Tongue (tissue), 2 donors: ENCODE measurements around the gene PLEKHA7. TPM values are rescaled to one million over a fixed set of nuclear protein-coding genes. Genes with fewer than 3 reads are reported as not detected.

Experiments used
- DNase-seq: peaks from one replicate; pipeline ENCODE4 v3.0.0-alpha.2; 2015
- total RNA-seq: library from RNA; depleted of rRNA; stranded (reverse); fragments of >200 nt; gene quantifications from one replicate; pipeline ENCODE4 v1.2.3, GENCODE V29; 2014

PLEKHA7 gene
- total RNA-seq, 1 donor from 2014 or later = 15.6 TPM

DNA sequence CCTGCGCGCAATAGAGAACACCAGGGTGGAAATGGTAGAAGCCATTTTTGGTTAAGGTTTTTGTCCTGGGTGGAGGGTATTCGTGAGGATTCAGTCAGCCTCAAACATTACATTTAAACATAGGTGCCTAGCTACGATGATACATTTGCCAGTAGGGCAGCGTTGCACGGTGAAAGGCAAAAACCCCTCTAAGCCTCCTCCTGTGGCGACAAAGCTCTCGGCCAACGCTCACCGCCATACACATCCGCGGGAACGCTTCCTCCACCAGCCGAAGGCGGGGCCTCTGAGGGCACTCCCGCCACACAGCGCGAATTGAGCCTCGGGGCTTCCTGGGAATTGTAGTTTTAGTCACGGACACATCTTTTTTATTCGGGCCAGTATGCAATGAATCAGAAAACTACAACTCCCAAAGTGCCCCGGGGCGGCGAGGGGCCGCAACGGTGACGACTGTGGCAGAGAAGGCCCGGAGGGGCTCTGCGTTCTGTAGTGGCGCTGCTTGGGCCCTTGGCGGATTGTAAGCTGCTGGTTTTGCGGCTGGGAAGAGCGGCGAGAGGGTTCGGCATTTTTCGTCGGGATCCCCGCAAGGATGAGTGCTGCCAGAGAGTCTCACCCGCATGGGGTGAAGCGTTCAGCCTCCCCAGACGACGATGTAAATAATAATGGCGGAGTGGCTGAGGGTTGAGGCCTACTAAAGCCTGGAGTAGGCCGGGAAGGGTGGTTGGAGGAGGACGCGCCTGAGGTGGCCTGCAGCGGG is 275.8 kb downstream of the PLEKHA7 start, which contains the start of gene C11orf58:
C11orf58 (plus strand) TSS at position 455 of the 754 bp plus-strand sequence; CDS start at position 587, 132 bp downstream.
- DNase-seq = peak; percentile 99

DNA sequence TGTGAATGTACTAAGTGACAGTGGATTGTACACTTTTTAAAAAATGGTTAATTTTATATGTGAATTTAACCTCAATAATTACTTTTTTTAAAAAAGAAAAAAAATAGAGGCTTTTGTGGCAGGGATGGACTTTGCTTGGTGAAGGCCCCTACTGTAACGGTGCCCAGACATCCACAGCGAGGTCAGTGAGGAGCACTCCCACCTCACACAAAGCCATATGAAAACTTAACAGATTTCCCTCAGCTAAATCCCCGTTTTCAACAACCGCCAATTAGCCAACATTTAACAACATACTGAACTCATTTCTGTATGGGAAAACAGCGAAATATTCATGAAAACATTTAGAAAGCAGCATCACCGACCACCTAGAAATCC is 276.4 kb downstream of the PLEKHA7 start:
- no peak for DNase-seq

Other genes with a start within 250 kb of the PLEKHA7 start
- gene RPS13, start 63.3 kb upstream of the PLEKHA7 start, total RNA-seq = 1,283 TPM
- 60.8 TPM for gene PIK3C2A, start 193.6 kb upstream of the PLEKHA7 start, total RNA-seq